ENCODE results near the gene OR9G4.

OR9G4 gene

GRCh38 chr11:56748597-56748996 lies at the start of gene OR9G4:
OR9G4 (minus strand) TSS chr11:56748697; CDS start chr11:56743766, 4,931 bp downstream.
- no peak for DNase-seq

DNA sequence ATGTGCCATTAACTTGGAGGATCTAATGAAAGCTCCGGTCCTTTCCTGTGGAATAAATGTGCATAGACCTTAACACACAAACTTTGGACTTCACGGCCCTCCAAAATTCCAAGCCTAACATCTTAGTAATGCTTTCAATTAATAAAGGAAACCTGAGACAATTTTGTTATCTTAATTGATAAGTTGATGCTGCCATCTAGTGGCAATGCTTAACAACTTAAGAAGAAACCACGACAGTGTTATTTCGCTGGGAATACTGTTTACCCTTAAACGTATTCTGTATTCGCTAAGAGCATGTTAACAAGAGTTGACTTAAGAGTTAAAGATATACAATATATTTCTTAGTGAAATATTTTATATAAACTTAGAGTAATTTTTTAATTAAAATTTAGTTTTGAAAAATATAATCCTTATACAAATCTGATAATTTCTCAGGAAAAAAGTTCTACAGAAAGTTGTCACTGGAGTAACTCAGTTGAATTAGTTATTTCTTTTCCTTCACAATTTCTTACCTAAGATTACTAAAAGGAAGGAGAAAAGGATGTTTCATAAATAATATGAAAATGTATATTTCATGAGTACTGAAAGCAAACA lies 35.0 kb upstream of the OR9G4 start:
- no peak for DNase-seq

DNA sequence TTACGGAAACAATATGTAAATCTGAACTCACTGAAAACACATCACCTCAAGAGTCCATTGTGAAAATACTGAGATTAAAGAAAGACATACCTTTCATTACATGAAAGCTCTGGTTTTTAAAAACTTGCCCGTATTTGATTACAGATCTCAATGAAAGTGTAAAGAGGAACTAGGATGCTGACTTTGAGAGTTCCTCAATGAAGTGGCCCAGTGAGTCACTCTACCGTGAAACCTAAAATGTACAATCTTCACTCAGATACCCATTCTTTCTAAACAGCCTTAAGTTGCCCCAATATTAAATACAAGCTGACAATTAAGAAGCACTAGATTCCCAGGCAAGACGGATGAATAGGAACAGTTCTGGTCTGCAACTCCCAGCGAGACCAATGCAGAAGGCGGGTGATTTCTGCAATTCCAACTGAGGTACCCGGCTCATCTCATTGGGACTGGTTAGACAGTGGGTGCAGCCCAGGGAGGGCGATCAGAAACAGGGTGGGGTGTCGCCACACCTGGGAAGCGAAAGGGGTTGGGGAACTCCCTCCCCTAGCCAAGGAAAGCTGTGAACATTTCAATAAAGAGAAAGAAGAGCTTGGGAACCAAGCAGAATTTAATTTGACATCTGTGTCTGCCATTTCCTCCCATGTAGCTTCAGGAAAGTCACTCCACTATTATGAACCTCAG lies 33.8 kb upstream of the OR9G4 start:
- DNase-seq, result no peak

- no peak for DNase-seq
Observed at GRCh38 chr11:56776809-56777208, 28.3 kb upstream of the OR9G4 start.

- DNase-seq, result no peak
Observed at GRCh38 chr11:56764976-56765375, 16.5 kb upstream of the OR9G4 start.

GRCh38 chr11:56751480-56751879 lies 3.0 kb upstream of the OR9G4 start:
- DNase-seq, result no peak

GRCh38 chr11:56750190-56750589 lies 1.7 kb upstream of the OR9G4 start:
- no peak for DNase-seq

DNA sequence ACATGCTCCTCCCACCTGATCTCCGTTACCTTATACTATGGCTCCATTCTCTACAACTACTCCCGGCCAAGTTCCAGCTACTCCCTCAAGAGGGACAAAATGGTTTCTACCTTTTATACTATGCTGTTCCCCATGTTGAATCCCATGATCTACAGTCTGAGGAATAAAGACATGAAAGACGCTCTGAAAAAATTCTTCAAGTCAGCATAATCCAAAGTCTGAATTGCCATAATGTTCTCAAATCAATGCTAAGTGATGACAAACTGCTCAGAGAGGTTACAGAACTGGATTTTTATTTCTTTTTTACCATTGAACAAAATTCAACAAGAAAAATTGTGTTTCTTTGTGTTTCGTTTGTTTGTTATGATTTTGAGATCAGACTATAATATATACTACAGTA lies 7.6 kb downstream of the OR9G4 start:
- no peak for DNase-seq

- no peak for DNase-seq
Observed at GRCh38 chr11:56740107-56740506, 8.4 kb downstream of the OR9G4 start.

- DNase-seq, result no peak
Observed at GRCh38 chr11:56720513-56720912, 28.0 kb downstream of the OR9G4 start.

- no peak for DNase-seq
Observed at GRCh38 chr11:56716379-56716854, 32.1 kb downstream of the OR9G4 start.

- no peak for DNase-seq
Observed at GRCh38 chr11:56714206-56714605, 34.3 kb downstream of the OR9G4 start.

- no peak for DNase-seq
Observed at GRCh38 chr11:56706486-56706885, 42.0 kb downstream of the OR9G4 start.

DNA sequence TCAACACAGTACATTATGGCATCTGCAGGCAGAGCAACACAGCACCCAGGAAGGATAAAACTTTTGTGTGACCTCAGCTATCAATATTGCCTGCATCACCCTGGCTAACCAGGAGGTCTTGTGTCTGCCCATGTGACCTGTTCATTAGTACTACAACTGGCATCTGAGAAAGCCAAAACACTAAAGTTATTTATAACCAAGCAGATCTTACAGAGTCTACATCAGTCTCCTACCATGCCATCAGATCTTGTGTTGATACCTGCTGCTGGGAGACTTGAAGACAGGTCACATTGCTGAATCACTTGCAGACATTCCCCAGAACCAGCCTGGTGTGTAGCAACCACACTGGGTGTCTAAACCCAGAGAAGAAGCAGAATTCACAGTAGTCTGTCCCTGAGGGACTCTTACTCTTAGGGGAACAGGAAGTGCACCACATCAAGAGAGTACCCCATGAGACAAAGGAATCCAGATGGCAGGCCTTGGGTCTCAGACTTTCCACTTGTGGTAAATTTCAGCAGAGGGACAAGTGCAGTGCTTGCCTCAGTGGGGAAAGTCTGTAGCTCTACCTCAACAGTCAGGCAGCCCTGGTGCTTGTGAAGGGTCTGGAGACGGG lies 42.6 kb downstream of the OR9G4 start:
- no peak for DNase-seq

GRCh38 chr11:56700914-56701485 lies 47.5 kb downstream of the OR9G4 start:
- no peak for DNase-seq

GRCh38 chr11:56700242-56700913 lies 48.1 kb downstream of the OR9G4 start:
- DNase-seq, result no peak

- no peak for DNase-seq
Observed at GRCh38 chr11:56698795-56699194, 49.7 kb downstream of the OR9G4 start, which contains the start of gene OR9G1. OR9G1 (plus strand) TSS chr11:56699095; CDS start chr11:56700388, 1,293 bp downstream.

GRCh38 chr11:56693428-56693827 lies 55.1 kb downstream of the OR9G4 start:
- DNase-seq, result no peak
